K562 (cell line): ENCODE measurements around the gene SPRED2. TPM values are rescaled to one million over a fixed set of nuclear protein-coding genes. Genes with fewer than 3 reads are reported as not detected.

ENCODE experiments used
- ATAC-seq: fragments of 200-7000 bp; cut with Tn5 transposase; 3 replicates; pipeline ENCODE4 v1.9.1; 2020; ENCODE audit warnings: moderate library complexity
- BruUV-seq: library from RNA; stranded (reverse); fragments of 400-500 nt; replicated peaks from 2 replicates; lab custom pipeline; 2021; lab: Mats Ljungman, UMichigan
- CTCF ChIA-PET: fragments of 300-600 bp; formaldehyde crosslinking; extraction: SDS; loops from one replicate; lab custom pipeline; 2021; ENCODE audit warnings: low intra/inter-chr PET ratio; lab: Yijun Ruan, JAX
- POLR2A ChIA-PET: fragments of 300-600, 350-650 bp; sonication (Branson Sonifier 250); formaldehyde crosslinking; extraction: SDS; loops from one replicate; lab custom pipeline; 2021; ENCODE audit warnings: antibody characterized with exemption, inconsistent platforms; lab: Yijun Ruan, JAX
- DNase-seq, 4 experiments: peaks; one replicate each; pipeline versions ENCODE4 v3.0.0 to v3.0.0-alpha.2; 2011 to 2018; ENCODE audit warnings: low spot score in 3 of 4, mixed read lengths in 3 of 4; ENCODE audit errors: extremely low read depth in 1 of 4
- FAIRE-seq: peaks from 2 replicates; lab custom pipeline; 2011; peaks lifted over from hg19 to GRCh38; lab: Jason Lieb, UNC
- H2AFZ ChIP-seq: 2 replicates; pipeline ENCODE4 v1.6.0; 2011; ENCODE audit warnings: low read depth, low read length, control low read depth, inconsistent platforms
- H3K27ac ChIP-seq: fragments of 200-600 bp; 3 replicates; pipeline ENCODE4 v1.8.0; 2011; ENCODE audit warnings: low read depth, mild to moderate bottlenecking, control low read depth, inconsistent platforms, low read length, moderate library complexity, mixed read lengths; ENCODE audit errors: extremely low read depth
- H3K27me3 ChIP-seq, 2 experiments: fragments of 300-600 bp in 1 of 2; 2 replicates in 1 of 2; 3 replicates in 1 of 2; pipeline versions ENCODE4 v1.6.0 to v1.8.0; 2011; ENCODE audit warnings: inconsistent platforms in 2 of 2, low read length in 2 of 2, mild to moderate bottlenecking in 1 of 2, mixed read lengths in 1 of 2, moderate library complexity in 1 of 2; ENCODE audit not compliant: control insufficient read depth in 2 of 2, insufficient read depth in 2 of 2
- H3K36me3 ChIP-seq: fragments of 300-600 bp; 3 replicates; pipeline ENCODE4 v1.8.0; 2011; ENCODE audit warnings: mild to moderate bottlenecking, low read length, inconsistent platforms; ENCODE audit not compliant: control insufficient read depth, insufficient read depth
- H3K4me1 ChIP-seq, 2 experiments: fragments of 200-600 bp in 1 of 2; replicated peaks in 1 of 2; 2 replicates in 1 of 2; 3 replicates in 1 of 2; pipeline versions ENCODE4 v1.5.1 to v1.8.0; 2011; ENCODE audit warnings: inconsistent platforms in 2 of 2, low read length in 2 of 2, mild to moderate bottlenecking in 1 of 2, mixed read lengths in 1 of 2, moderate library complexity in 1 of 2; ENCODE audit not compliant: control insufficient read depth in 2 of 2, insufficient read depth in 2 of 2
- H3K4me2 ChIP-seq: 2 replicates; pipeline ENCODE4 v1.6.1; 2011; ENCODE audit warnings: low read length, control low read depth, inconsistent platforms, mixed read lengths; ENCODE audit not compliant: insufficient read depth
- H3K4me3 ChIP-seq: fragments of 200-600 bp; sonication (generic), shearing (Covaris generic); 2 replicates; pipeline ENCODE4 v1.5.1; 2016; ENCODE audit warnings: control low read depth, inconsistent platforms
- H3K79me2 ChIP-seq: fragments of 200-600 bp; 3 replicates; pipeline ENCODE4 v1.8.0; 2011; ENCODE audit warnings: low read length, inconsistent platforms; ENCODE audit not compliant: control insufficient read depth, insufficient read depth
- H3K9ac ChIP-seq, 2 experiments: 2 replicates each; pipeline versions ENCODE4 v1.6.0 to v1.6.1; 2011; ENCODE audit warnings: low read depth in 2 of 2, low read length in 2 of 2, control low read depth in 1 of 2, inconsistent platforms in 1 of 2, mild to moderate bottlenecking in 1 of 2, mixed read lengths in 1 of 2; ENCODE audit not compliant: insufficient read depth in 1 of 2
- H3K9me1 ChIP-seq: one replicate; pipeline ENCODE4 v1.6.0; 2011; ENCODE audit warnings: inconsistent platforms, mild to moderate bottlenecking, low read length, moderate library complexity; ENCODE audit not compliant: control insufficient read depth, insufficient read depth
- H3K9me3 ChIP-seq: replicated peaks from 2 replicates; pipeline ENCODE4 v1.5.1; 2011; ENCODE audit warnings: low read depth, low read length, inconsistent platforms; ENCODE audit not compliant: control insufficient read depth, insufficient read depth
- H4K20me1 ChIP-seq: replicated peaks from 2 replicates; pipeline ENCODE4 v1.6.1; 2011; ENCODE audit warnings: low read length, inconsistent platforms, mixed read lengths; ENCODE audit not compliant: control insufficient read depth, insufficient read depth
- JUN ChIP-seq, 2 experiments: sonication (generic) in 1 of 2; formaldehyde crosslinking in 1 of 2; IDR thresholded peaks; 2 replicates each; pipeline versions ENCODE4 v1.6.1 to v1.8.0; 2012 to 2022; ENCODE audit warnings: borderline replicate concordance in 2 of 2, mild to moderate bottlenecking in 2 of 2, improper control_type of control experiment in 1 of 2, low read depth in 1 of 2, low read length in 1 of 2, missing genetic modification reagents in 1 of 2
- SNIP1 ChIP-seq: fragments of 450-650 bp; IDR thresholded peaks from 2 replicates; pipeline ENCODE4 v1.7.1; 2017; ENCODE audit warnings: low read depth, mild to moderate bottlenecking
- YY1 ChIP-seq, 3 experiments: IDR thresholded peaks; 2 replicates each; pipeline ENCODE4 v1.6.1; 2011; ENCODE audit warnings: low read length in 2 of 3, mild to moderate bottlenecking in 2 of 3, moderate library complexity in 2 of 3, borderline replicate concordance in 1 of 3, control low read depth in 1 of 3, low read depth in 1 of 3; ENCODE audit not compliant: insufficient read depth in 3 of 3, insufficient replicate concordance in 2 of 3, control insufficient read depth in 1 of 3, insufficient read length in 1 of 3; ENCODE audit errors: extremely low read depth in 1 of 3
- WGBS: fragments of 100-300 bp; shearing (Covaris generic); methylation state at CpG from one replicate; pipeline ENCODE4 v1.1.6; 2016; ENCODE audit warnings: low coverage, mixed read lengths; ENCODE audit not compliant: insufficient coverage; ENCODE audit errors: missing lambda C conversion rate; 5-methylcytosine and 5-hydroxymethylcytosine counted together
- in situ Hi-C: fragments of 300-500 bp; cut with MboI; formaldehyde crosslinking; loops from 4 replicates; pipeline ENCODE4 v1.15.0; 2018; ENCODE audit warnings: inconsistent platforms, mixed read lengths
- intact Hi-C: fragments of 100-400 bp; cut with micrococcal nuclease; formaldehyde crosslinking; loops from 2 replicates; pipeline ENCODE4 v1.14.2; 2022
- polyA plus RNA-seq, 8 experiments: library from polyadenylated mRNA; depleted of rRNA in 4 of 8; stranded (reverse) in 5 of 8; unstranded in 3 of 8; fragments of >200 nt; fragmentation: Nextera tagmentation in 2 of 8; fragmentation: Illumina TruSeq in 1 of 8; extraction: Ambion mirVana in 2 of 8; extraction: Trizol in 1 of 8; gene quantifications; 2 replicates each; pipeline versions ENCODE4 v1.2.1 to v1.2.3, GENCODE V29; 2011 to 2014; ENCODE audit warnings: inconsistent platforms in 1 of 8, missing spikeins in 1 of 8
- total RNA-seq, 7 experiments: library from RNA; depleted of rRNA in 6 of 7; stranded (reverse); fragments of >200 nt in 6 of 7; fragmentation: Illumina TruSeq in 2 of 7; extraction: Trizol in 2 of 7; gene quantifications; 2 replicates each; pipeline versions ENCODE4 v1.2.1 to v1.2.3, GENCODE V29; 2011 to 2021; ENCODE audit warnings: low replicate concordance in 1 of 7

Gene SPRED2
- total and polyA plus RNA-seq, 9 of the 15 experiments (the other 6 are each of a cell fraction or from before 2014, with no cell fraction given) = 4.6 to 50.8 (median 14.1) TPM

DNA sequence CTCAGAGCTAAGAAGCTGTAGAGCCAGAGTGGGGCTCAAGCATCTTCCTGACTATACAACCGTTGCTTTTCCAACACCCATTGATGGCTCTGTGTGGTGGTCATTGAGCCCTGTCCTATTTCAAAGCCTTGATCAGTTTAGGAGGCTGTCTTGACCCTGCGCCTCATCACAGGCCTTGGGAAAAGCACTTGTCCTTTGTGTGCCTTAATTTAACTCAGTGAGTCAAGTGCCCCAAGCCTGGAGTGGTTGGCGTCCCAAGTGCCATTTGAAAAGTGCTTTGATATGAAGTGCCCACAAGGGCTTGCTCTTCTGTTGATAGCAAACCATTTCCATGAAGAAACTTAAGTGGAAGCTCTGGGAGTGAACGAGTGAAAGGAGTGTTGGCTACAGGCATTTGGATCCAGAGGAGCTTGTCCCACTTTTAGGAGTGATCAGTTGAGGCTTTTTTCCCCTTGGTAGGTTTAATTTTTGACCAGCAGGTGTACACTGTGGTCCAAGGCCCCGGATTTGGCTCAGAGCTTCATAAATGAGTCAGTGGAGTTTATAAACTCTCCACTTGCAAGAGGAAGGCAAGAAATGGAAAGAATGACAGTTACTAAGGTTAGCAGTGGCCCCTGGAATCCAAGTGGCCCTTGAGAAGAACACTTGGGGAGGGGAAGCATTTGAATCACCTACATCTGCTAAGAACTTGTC is 154.5 kb downstream of the SPRED2 start:
- no peak for DNase-seq
- H3K4me1 ChIP-seq = peaks cover 4 to 17% of the 10 kb centered on the region in 2 experiments; a peak in 4 of 5 replicates
- no peaks in the 10 kb centered on the region for H3K27me3 ChIP-seq
- H3K9ac ChIP-seq = no peak overlapping the region
- CTCF ChIA-PET = no interaction called here
- no peaks in the 10 kb centered on the region for H3K9me1 ChIP-seq
- no TSS peak for BruUV-seq
- peaks cover 4% of the 10 kb centered on the region; the same call in 2 of the 3 replicates for H3K36me3 ChIP-seq
- WGBS = 57% methylated on average over 5 of the region's 5 CpGs
- no peaks in the 10 kb centered on the region for H3K79me2 ChIP-seq
- no peaks in the 10 kb centered on the region for H3K9me3 ChIP-seq
- H3K4me2 ChIP-seq = 0 out of 2 replicates have a peak overlapping the region, but pooled peaks have one; percentile 7
- POLR2A ChIA-PET = interaction anchor here (0.5 to 2.7 kb wide), 7 partner anchors 8 to 143 kb away, joined by 3 to 16 read pairs (median 3); no protein-coding TSS in a partner anchor
- H2AFZ ChIP-seq = peak overlapping the region; percentile 29; the same call in 1 of the 2 replicates
- in situ Hi-C loops (no loop called here), intact Hi-C loops (loop anchor here (5.0 kb wide), 3 partner anchors 89 to 289 kb away; no protein-coding TSS in a partner anchor)
- ATAC-seq = peak; percentile 27
- no peak for TF ChIP-seq YY1 (IDR thresholded peaks at IDR 0.05; ENCODE audit: borderline replicate concordance in 1 of 3, control insufficient read depth in 1 of 3, extremely low read depth in 1 of 3, insufficient read depth in 3 of 3, insufficient read length in 1 of 3, insufficient replicate concordance in 2 of 3, low read depth in 1 of 3, low read length in 2 of 3)
- no peak for TF ChIP-seq SNIP1
- TF ChIP-seq JUN (IDR thresholded peaks at IDR 0.05; ENCODE audit: borderline replicate concordance, low read depth, low read length) = no peak
- TF ChIP-seq JUN (CRISPR knock-in tag; IDR thresholded peaks at IDR 0.05; ENCODE audit: borderline replicate concordance) = 0 out of 2 replicates have a peak, but pooled peaks have one; percentile 5
- FAIRE-seq = no peak
- no peak overlapping the region for H3K27ac ChIP-seq
- H3K4me3 ChIP-seq = no peak overlapping the region
- H4K20me1 ChIP-seq = no peaks in the 10 kb centered on the region
